ENCODE measurements around the gene SEC14L1. TPM values are rescaled to one million over a fixed set of nuclear protein-coding genes. Genes with fewer than 3 reads are reported as not detected.

Gene SEC14L1
- total RNA-seq, 4 donors from 2014 or later, result 38.4 to 86.1 (median 40.1) TPM

- WGBS, 2 donors (ENCODE audit: low coverage in 1 of 2), result 43 to 81% methylated on average over 1 to 3 of the region's 12 CpGs
- Histone ChIP-seq H3K9me3 (no peaks in the 10 kb centered on the region), H3K27me3 (no peaks in the 10 kb centered on the region), H3K4me1 (peaks cover 0 to 30% (median 3%) of the 10 kb centered on the region in 3 donors), H3K27ac (no peak overlapping the region), H3K36me3 (peaks cover 0 to 96% of the 10 kb centered on the region in 2 donors), H3K4me3 (no peak overlapping the region)
- TF ChIP-seq POLR2AphosphoS5 (IDR thresholded peaks at IDR 0.05), result no peak
- TF ChIP-seq CTCF (IDR thresholded peaks at IDR 0.05), result no peak
- no peak for TF ChIP-seq POLR2A (IDR thresholded peaks at IDR 0.05)
- TF ChIP-seq EP300 (IDR thresholded peaks at IDR 0.05), result no peak
- ATAC-seq, result no peak
Observed at GRCh38 chr17:77214328-77214727, 73.6 kb downstream of the SEC14L1 start.

- Histone ChIP-seq H3K27ac (no peak overlapping the region), H3K27me3 (no peaks in the 10 kb centered on the region), H3K36me3 (peaks cover 0 to 91% of the 10 kb centered on the region in 2 donors), H3K4me1 (peaks cover 0 to 26% (median 3%) of the 10 kb centered on the region in 3 donors), H3K9me3 (no peaks in the 10 kb centered on the region), H3K4me3 (no peak overlapping the region)
- no peak for ATAC-seq
- peak in 3 of 4 experiments; percentile 19 to 38 (median 23) for TF ChIP-seq CTCF (IDR thresholded peaks at IDR 0.05)
- no peak for TF ChIP-seq POLR2A (IDR thresholded peaks at IDR 0.05)
- WGBS, 2 donors (ENCODE audit: low coverage in 1 of 2), result 60 to 76% methylated on average over 6 to 11 of the region's 11 CpGs
Observed at GRCh38 chr17:77214743-77215142, 74.0 kb downstream of the SEC14L1 start.

GRCh38 chr17:77215281-77215680 is 74.5 kb downstream of the SEC14L1 start:
- no peaks in the 10 kb centered on the region for H3K9me3 ChIP-seq
- peaks cover 0 to 20% (median 3%) of the 10 kb centered on the region in 3 donors for H3K4me1 ChIP-seq
- H3K27ac ChIP-seq, result no peak overlapping the region
- peaks cover 0 to 86% of the 10 kb centered on the region in 2 donors for H3K36me3 ChIP-seq
- TF ChIP-seq EP300 (IDR thresholded peaks at IDR 0.05) (no peak), POLR2AphosphoS5 (IDR thresholded peaks at IDR 0.05) (no peak), POLR2A (IDR thresholded peaks at IDR 0.05) (no peak), CTCF (IDR thresholded peaks at IDR 0.05) (no peak)
- H3K27me3 ChIP-seq, result no peaks in the 10 kb centered on the region
- 84 to 90% methylated on average over 7 of the region's 16 CpGs for WGBS, 2 donors (ENCODE audit: low coverage in 1 of 2)
- ATAC-seq, result no peak
- H3K4me3 ChIP-seq, result no peak overlapping the region

GRCh38 chr17:77216486-77216885 is 75.7 kb downstream of the SEC14L1 start:
- H3K27me3 ChIP-seq, result no peaks in the 10 kb centered on the region
- 64 to 70% methylated on average over 5 of the region's 5 CpGs for WGBS, 2 donors (ENCODE audit: low coverage in 1 of 2)
- TF ChIP-seq POLR2A (IDR thresholded peaks at IDR 0.05) (no peak), CTCF (IDR thresholded peaks at IDR 0.05) (no peak), POLR2AphosphoS5 (IDR thresholded peaks at IDR 0.05) (no peak), EP300 (IDR thresholded peaks at IDR 0.05) (no peak)
- H3K4me3 ChIP-seq, result no peak overlapping the region
- no peaks in the 10 kb centered on the region for H3K9me3 ChIP-seq
- H3K4me1 ChIP-seq, result peaks cover 0 to 8% (median 3%) of the 10 kb centered on the region in 3 donors
- H3K36me3 ChIP-seq, result peaks cover 0 to 74% of the 10 kb centered on the region in 2 donors
- H3K27ac ChIP-seq, result no peak overlapping the region
- no peak for ATAC-seq

- Histone ChIP-seq H3K27ac (no peak overlapping the region), H3K9me3 (no peaks in the 10 kb centered on the region), H3K4me1 (peaks cover 0 to 2% (median 1%) of the 10 kb centered on the region in 3 donors), H3K36me3 (peaks cover 0 to 68% of the 10 kb centered on the region in 2 donors), H3K4me3 (no peak overlapping the region), H3K27me3 (no peaks in the 10 kb centered on the region)
- TF ChIP-seq EP300 (IDR thresholded peaks at IDR 0.05), result no peak
- no peak for TF ChIP-seq CTCF (IDR thresholded peaks at IDR 0.05)
- no peak for ATAC-seq
- WGBS, 2 donors (ENCODE audit: low coverage in 1 of 2), result 92% methylated on average over 5 to 11 of the region's 11 CpGs
Observed at GRCh38 chr17:77217123-77217522, 76.4 kb downstream of the SEC14L1 start.
